ENCODE measurements around the gene SHISA8.
A peak's percentile ranks its signal among the peaks of the same experiment; 100 is the strongest.

Gene SHISA8

DNA sequence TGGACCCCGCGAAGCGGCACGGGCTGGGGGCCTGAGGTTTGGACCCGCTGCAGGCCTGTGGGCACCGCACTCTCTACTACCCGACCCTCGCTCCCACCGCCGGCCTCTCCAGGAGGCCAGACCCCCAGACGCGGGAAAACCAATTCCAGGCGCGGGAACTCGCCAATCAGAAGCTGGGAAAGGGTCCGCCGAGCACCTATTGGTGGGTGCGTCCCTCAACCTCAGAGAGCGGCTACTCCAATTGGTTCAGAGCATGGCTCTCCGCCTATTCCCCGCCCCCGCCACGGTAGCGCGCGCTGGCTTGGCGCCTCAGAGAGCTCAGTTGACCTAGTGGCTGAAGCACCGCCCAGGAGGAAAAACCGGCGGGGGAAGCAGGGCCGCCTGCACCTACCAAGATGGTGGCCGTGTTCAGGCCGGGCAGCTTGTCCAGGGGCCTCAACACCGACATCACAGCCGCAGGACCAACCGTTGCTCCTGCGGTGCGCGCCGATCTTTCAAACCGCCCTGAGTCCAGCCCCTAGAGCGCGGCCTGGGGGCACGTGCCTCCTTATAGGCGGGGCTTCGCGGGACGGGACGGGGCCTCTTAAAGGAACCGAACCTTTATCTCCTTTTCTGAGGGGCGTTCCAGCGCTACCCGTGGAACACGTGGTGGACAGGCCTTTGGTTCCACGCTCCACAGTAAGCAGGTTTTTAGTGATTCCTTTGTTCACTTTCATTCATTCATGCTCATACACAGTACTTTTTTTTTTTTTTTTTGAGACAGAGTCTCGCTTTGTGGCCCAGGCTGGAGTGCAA is 32.0 kb upstream of the SHISA8 start, which contains the start of gene CENPM:
TSS of gene CENPM (minus strand) at position 524 of the 795 bp plus-strand sequence. CDS start at position 448, 76 bp downstream.
- peak within 1 kb of the TSS; percentile 87 for H3K4me3 ChIP-seq (ENCODE audit: low read depth, low read length)
- H3K36me3 ChIP-seq (ENCODE audit: control insufficient read depth, insufficient read depth, low read length), result peaks cover 14% of the 10 kb centered on the region
- H3K27me3 ChIP-seq (ENCODE audit: control insufficient read depth, insufficient read depth, low read length), result no peaks in the 10 kb centered on the region
- peak within 1 kb of the TSS; percentile 79 for H3K9ac ChIP-seq (ENCODE audit: low read depth, low read length)
- no peaks in the 10 kb centered on the region for H3K9me3 ChIP-seq (ENCODE audit: control insufficient read depth, insufficient read depth, low read length)
- peaks cover 3% of the 10 kb centered on the region for H3K4me1 ChIP-seq (ENCODE audit: control insufficient read depth, insufficient read depth, low read length)

DNA sequence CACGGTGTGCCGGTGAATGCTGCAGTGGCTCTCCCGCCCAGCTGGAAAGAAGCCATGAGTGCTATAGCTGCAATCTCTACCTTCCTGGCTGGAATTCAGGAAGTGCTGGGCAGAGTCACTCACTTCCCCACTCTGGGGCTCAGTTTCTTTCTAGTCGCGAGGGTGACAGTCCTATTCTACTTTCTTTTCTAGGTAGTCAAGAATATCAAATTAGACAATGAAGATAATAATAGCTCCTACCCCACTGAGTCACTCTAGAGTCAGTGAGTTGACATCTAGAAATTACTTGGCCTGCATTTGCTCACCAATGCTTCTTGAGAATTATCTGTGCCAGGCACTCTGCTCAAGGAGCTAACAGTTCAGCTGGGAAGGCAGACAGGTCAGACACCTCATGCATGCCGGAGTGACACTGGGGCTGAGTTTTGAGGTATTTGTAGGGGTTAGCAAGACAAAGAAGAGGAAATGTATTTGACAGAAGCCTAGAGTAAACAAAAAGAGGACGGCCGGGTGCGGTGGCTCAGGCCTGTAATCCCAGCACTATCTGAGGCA is 28.9 kb upstream of the SHISA8 start:
- H3K9me3 ChIP-seq (ENCODE audit: control insufficient read depth, insufficient read depth, low read length), result no peaks in the 10 kb centered on the region
- no peaks in the 10 kb centered on the region for H3K27me3 ChIP-seq (ENCODE audit: control insufficient read depth, insufficient read depth, low read length)
- no peak overlapping the region for H3K4me3 ChIP-seq (ENCODE audit: low read depth, low read length)
- peaks cover 3% of the 10 kb centered on the region for H3K4me1 ChIP-seq (ENCODE audit: control insufficient read depth, insufficient read depth, low read length)
- H3K9ac ChIP-seq (ENCODE audit: low read depth, low read length), result no peak overlapping the region
- peaks cover 25% of the 10 kb centered on the region for H3K36me3 ChIP-seq (ENCODE audit: control insufficient read depth, insufficient read depth, low read length)

DNA sequence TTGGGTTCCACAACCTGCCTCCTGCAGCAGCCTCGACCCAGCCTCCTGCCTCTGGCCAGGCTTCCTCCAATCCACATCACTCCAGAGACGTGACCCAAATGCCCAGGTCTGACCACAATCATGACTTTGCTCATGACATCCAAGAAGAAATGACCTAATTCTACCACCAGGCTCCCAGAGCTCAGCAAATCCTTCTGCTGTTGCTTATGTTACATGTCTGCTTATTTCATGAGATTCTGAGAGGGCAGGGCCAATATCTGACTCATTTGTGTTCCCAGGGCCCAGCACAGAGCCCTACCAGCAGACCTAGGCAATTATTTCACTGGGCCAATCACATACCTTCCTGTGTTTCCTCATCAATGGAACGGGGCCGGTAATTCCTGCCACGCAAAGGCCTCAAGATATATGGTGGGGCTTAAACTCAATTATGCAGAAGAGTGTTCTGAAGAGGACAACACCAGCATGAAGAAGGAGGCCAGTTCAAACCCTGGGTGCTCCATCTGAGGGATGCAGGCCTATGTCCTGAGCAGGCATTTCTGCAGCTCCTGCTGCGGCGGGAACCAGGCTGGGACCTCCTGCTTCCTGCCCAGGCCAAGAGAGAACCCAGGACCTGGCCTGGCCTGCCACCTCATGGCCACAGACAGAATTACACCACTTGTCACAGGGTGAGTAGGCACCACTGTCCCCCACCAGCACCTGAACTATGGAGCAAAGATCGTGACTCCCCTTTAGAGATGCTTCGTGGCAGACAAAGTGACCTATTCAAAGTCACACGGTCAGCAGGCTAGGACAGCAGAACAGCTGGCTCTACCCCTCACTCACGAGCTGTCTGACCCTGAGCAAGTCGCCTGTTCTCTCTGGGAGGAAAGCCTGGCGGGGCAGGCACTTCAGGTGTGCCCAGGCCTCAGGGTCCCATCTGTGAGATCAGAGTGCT is 26.2 kb upstream of the SHISA8 start:
- Histone ChIP-seq H3K4me3 (ENCODE audit: low read depth, low read length) (no peak overlapping the region), H3K27me3 (ENCODE audit: control insufficient read depth, insufficient read depth, low read length) (no peaks in the 10 kb centered on the region), H3K9ac (ENCODE audit: low read depth, low read length) (no peak overlapping the region), H3K36me3 (ENCODE audit: control insufficient read depth, insufficient read depth, low read length) (peaks cover 27% of the 10 kb centered on the region), H3K9me3 (ENCODE audit: control insufficient read depth, insufficient read depth, low read length) (no peaks in the 10 kb centered on the region), H3K4me1 (ENCODE audit: control insufficient read depth, insufficient read depth, low read length) (peaks cover 3% of the 10 kb centered on the region)

DNA sequence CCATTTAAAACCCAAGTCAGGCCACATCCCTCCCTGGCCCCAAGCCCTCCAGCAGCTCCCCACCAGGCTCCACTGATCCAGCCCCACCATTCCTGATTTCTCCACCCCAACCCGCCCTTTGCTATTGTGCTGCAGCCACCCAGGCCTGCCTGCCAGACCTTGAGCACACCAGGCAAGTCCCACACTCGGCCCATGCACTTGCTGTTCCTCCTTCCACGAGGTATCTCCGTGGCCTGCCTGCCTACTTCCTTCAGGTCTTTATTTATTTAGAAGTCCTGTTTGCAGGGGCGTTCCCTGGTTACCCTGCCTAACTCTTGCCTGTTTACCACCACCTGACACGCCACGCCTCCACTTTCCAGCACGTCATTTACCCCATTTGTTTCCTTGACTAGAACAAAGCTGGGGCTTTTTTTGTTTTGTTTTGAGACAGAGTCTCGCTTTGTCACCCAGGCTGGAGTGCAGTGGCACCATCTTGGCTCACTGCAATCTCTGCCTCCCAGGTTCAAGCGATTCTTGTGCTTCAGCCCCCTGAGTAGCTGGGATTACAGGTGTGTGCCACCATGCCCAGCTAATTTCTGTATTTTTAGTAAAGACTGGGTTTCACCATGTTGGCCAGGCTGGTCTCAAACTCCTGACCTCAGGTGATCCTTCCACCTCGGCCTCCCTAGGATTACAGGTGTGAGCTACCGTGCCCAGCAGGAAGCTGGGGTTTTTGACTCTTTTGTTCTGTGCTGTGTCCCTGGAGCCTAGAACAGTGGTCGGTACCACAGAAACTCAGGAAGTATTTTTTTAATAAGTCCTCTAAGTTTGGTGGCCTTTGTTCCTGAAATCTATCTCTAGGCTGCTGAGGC is 25.3 kb upstream of the SHISA8 start:
- Histone ChIP-seq H3K9me3 (ENCODE audit: control insufficient read depth, insufficient read depth, low read length) (no peaks in the 10 kb centered on the region), H3K9ac (ENCODE audit: low read depth, low read length) (no peak overlapping the region), H3K36me3 (ENCODE audit: control insufficient read depth, insufficient read depth, low read length) (peaks cover 27% of the 10 kb centered on the region), H3K4me3 (ENCODE audit: low read depth, low read length) (no peak overlapping the region), H3K4me1 (ENCODE audit: control insufficient read depth, insufficient read depth, low read length) (no peaks in the 10 kb centered on the region), H3K27me3 (ENCODE audit: control insufficient read depth, insufficient read depth, low read length) (no peaks in the 10 kb centered on the region)

DNA sequence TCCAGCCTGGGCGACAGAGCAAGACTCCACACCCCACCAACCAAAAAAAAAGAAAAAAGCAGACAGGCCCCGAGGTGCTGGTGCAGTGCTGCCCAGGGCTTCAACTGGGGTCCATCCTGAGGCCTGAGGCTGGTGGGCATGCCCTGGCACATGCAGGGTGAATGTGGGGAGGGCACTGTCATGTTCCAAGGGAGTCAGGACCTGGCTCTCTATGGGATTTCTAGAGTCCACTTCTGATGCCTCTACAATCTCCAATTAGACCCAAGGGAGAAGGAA is 22.0 kb upstream of the SHISA8 start:
- no peak overlapping the region for H3K4me3 ChIP-seq (ENCODE audit: low read depth, low read length)
- no peaks in the 10 kb centered on the region for H3K27me3 ChIP-seq (ENCODE audit: control insufficient read depth, insufficient read depth, low read length)
- H3K9me3 ChIP-seq (ENCODE audit: control insufficient read depth, insufficient read depth, low read length), result no peaks in the 10 kb centered on the region
- no peak overlapping the region for H3K9ac ChIP-seq (ENCODE audit: low read depth, low read length)
- peaks cover 13% of the 10 kb centered on the region for H3K36me3 ChIP-seq (ENCODE audit: control insufficient read depth, insufficient read depth, low read length)
- no peaks in the 10 kb centered on the region for H3K4me1 ChIP-seq (ENCODE audit: control insufficient read depth, insufficient read depth, low read length)

DNA sequence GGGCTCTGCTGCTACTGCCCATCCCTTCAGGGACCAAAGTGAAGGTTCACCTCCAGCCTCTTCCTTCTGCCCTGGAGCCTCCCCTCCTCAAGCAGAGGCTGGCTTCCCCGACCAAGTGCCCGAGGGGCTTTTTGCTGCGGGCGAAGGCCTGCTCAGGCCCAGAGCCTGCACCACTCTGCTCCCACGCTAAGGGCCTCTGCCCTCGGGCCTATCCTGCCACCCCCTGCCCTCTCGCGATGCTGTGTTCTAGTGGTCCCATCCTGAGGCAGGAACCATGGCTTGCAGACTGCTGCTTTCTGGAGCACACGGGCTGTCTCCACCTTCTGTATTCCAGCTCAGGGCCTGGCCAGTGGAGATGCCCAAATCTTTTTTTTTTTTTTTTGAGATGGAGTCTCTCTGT is 20.6 kb upstream of the SHISA8 start:
- H3K9ac ChIP-seq (ENCODE audit: low read depth, low read length), result no peak overlapping the region
- H3K36me3 ChIP-seq (ENCODE audit: control insufficient read depth, insufficient read depth, low read length), result peaks cover 9% of the 10 kb centered on the region
- no peak overlapping the region for H3K4me3 ChIP-seq (ENCODE audit: low read depth, low read length)
- no peaks in the 10 kb centered on the region for H3K4me1 ChIP-seq (ENCODE audit: control insufficient read depth, insufficient read depth, low read length)
- H3K27me3 ChIP-seq (ENCODE audit: control insufficient read depth, insufficient read depth, low read length), result no peaks in the 10 kb centered on the region
- H3K9me3 ChIP-seq (ENCODE audit: control insufficient read depth, insufficient read depth, low read length), result no peaks in the 10 kb centered on the region

DNA sequence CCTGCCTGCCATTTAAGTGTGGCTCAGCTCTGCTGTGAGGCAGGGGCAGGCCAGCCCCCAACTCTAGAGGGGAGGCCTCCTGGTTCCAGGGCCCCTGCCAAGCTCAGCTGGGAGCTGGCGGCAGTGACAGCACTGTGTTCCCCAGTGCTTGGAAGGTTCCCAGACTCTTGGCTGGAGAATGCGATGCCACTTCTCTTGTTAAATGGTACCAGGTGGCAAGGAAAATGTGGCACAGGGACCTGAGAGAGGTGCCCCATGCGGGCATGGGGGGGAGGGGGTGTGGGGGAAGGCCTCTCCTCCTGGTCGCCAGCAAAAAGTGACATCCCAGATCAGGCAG is 20.1 kb upstream of the SHISA8 start:
- Histone ChIP-seq H3K9me3 (ENCODE audit: control insufficient read depth, insufficient read depth, low read length) (no peaks in the 10 kb centered on the region), H3K36me3 (ENCODE audit: control insufficient read depth, insufficient read depth, low read length) (peaks cover 7% of the 10 kb centered on the region), H3K27me3 (ENCODE audit: control insufficient read depth, insufficient read depth, low read length) (no peaks in the 10 kb centered on the region), H3K4me1 (ENCODE audit: control insufficient read depth, insufficient read depth, low read length) (no peaks in the 10 kb centered on the region), H3K9ac (ENCODE audit: low read depth, low read length) (no peak overlapping the region), H3K4me3 (ENCODE audit: low read depth, low read length) (no peak overlapping the region)

DNA sequence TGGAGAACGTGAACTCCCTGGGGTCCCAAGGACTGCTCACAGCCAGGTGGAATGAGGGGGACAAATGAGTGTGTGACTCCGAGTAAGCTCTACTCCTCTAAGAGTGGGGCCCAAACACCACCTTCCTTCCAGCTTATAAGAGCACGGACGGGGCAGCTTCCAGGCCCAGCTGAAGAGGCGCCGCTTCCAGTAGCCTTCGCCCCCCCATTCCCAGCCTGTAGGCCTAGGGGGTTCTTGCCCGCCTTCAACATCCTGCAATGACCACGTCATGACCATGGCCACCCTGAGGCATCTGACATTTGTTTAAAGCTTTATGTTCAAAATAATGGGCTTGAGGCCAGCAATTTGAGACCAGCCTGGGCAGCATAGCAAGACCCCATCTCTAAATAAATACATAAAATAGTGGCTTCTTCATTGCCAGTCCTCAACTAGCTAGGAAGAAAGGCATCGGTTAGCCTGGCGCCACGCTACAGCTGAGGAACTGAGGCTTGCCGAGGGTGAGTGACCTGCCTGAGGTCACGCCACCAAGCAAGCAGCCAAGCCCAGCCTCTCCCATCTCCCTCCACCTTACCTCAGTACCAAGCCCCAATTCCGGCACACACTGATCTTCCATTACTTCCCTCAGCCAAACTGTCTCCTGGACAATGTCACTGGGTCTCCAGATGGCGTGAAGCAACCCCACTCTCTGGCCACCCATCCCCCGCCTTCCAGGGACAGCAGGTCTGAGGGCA is 19.6 kb upstream of the SHISA8 start:
- Histone ChIP-seq H3K36me3 (ENCODE audit: control insufficient read depth, insufficient read depth, low read length) (peaks cover 5% of the 10 kb centered on the region), H3K27me3 (ENCODE audit: control insufficient read depth, insufficient read depth, low read length) (no peaks in the 10 kb centered on the region), H3K9me3 (ENCODE audit: control insufficient read depth, insufficient read depth, low read length) (no peaks in the 10 kb centered on the region), H3K9ac (ENCODE audit: low read depth, low read length) (no peak overlapping the region), H3K4me3 (ENCODE audit: low read depth, low read length) (no peak overlapping the region), H3K4me1 (ENCODE audit: control insufficient read depth, insufficient read depth, low read length) (no peaks in the 10 kb centered on the region)

DNA sequence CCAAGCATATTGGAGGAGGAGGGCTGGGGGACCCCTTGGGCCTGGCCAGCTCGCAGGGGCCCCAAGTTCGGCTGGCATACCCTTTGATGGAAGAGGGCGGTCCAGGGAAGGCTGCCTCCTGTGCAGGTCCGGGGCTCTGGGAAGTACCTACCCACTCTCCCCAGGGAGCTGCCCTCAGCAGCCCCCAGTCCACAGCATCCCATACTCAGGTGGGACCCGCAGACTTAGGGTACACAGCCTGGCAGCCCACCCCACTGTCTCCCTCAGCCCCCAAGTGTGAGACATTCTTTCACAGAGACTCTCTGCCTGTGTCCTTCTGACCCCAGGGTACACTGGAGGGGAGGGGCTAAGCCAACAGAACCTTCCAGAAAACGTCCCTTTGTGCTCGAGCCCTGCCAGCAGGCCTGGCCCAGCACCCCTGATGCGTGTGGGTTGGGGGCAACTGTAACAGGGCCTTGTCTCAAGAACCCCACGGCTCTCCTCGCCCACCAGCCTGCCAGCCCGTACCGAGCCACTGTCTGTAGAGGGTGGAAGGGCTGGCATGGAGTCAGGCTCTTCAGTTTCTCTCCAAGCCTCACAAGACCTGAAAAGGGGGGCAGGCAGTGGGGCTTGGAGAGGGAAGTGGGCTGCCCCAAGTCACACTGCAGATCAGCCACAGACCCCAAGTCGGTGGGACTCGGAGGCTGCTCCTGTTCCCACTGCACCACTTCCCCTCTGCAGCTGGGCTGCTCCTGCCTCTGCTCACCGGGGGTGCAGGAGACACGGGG is 18.7 kb upstream of the SHISA8 start:
- Histone ChIP-seq H3K36me3 (ENCODE audit: control insufficient read depth, insufficient read depth, low read length) (peaks cover 2% of the 10 kb centered on the region), H3K9me3 (ENCODE audit: control insufficient read depth, insufficient read depth, low read length) (no peaks in the 10 kb centered on the region), H3K27me3 (ENCODE audit: control insufficient read depth, insufficient read depth, low read length) (no peaks in the 10 kb centered on the region), H3K4me1 (ENCODE audit: control insufficient read depth, insufficient read depth, low read length) (no peaks in the 10 kb centered on the region), H3K4me3 (ENCODE audit: low read depth, low read length) (no peak overlapping the region), H3K9ac (ENCODE audit: low read depth, low read length) (no peak overlapping the region)

DNA sequence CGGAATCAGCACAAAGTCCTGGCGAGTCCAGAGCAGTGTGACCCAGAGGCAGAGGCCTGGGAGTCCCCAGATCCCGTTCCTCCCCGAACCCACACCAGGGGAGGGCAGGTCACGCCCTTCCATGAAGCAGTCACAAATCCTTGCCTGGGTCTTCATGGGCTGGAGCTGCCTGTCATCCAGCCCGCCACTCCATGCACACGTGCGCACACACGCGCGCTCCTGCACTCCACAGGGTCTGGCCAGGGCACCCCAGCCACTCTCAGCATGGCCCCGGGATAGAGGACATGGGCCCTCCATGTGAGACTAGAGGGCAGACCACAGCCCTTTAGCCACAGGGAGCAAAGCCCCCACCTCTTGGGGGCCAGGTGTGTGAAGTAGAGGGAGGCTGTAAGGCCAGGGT is 17.5 kb upstream of the SHISA8 start:
- no peaks in the 10 kb centered on the region for H3K4me1 ChIP-seq (ENCODE audit: control insufficient read depth, insufficient read depth, low read length)
- no peak overlapping the region for H3K4me3 ChIP-seq (ENCODE audit: low read depth, low read length)
- peaks cover 3% of the 10 kb centered on the region for H3K27me3 ChIP-seq (ENCODE audit: control insufficient read depth, insufficient read depth, low read length)
- no peaks in the 10 kb centered on the region for H3K9me3 ChIP-seq (ENCODE audit: control insufficient read depth, insufficient read depth, low read length)
- H3K36me3 ChIP-seq (ENCODE audit: control insufficient read depth, insufficient read depth, low read length), result peaks cover 2% of the 10 kb centered on the region
- H3K9ac ChIP-seq (ENCODE audit: low read depth, low read length), result no peak overlapping the region

All from iPS-15b (cell line).